Nephron (organoid): ENCODE measurements around the gene CACTIN.

Experiments
- H3K27ac Mint-ChIP-seq, 3 experiments: 2 replicates each; pipeline ENCODE4 v1.8.0; 2020; ENCODE audit warnings: mixed read lengths in 3 of 3, mild to moderate bottlenecking in 2 of 3, moderate library complexity in 1 of 3
- H3K27me3 Mint-ChIP-seq: 2 replicates; pipeline ENCODE4 v1.8.0; 2021; ENCODE audit warnings: low read depth, mild to moderate bottlenecking, moderate library complexity, mixed read lengths
- H3K36me3 Mint-ChIP-seq: 2 replicates; pipeline ENCODE4 v1.8.0; 2020; ENCODE audit warnings: low read depth, mixed read lengths
- H3K4me1 Mint-ChIP-seq: 2 replicates; pipeline ENCODE4 v1.8.0; 2020; ENCODE audit warnings: mixed read lengths
- H3K4me3 Mint-ChIP-seq, 3 experiments: 2 replicates each; pipeline ENCODE4 v1.8.0; 2020; ENCODE audit warnings: mild to moderate bottlenecking in 3 of 3, mixed read lengths in 3 of 3, moderate library complexity in 2 of 3
- H3K9me3 Mint-ChIP-seq: 2 replicates; pipeline ENCODE4 v1.8.0; 2020; ENCODE audit warnings: mixed read lengths
- TF ChIP-seq, protein P1 (sequence below), 3 experiments: fragments of 200-600 bp; sonication (generic); IDR thresholded peaks; one replicate each; pipeline ENCODE4 v1.5.0; 2021; ENCODE audit warnings: antibody characterized with exemption in 3 of 3; ENCODE audit not compliant: unreplicated experiment in 3 of 3

The CACTIN gene

DNA sequence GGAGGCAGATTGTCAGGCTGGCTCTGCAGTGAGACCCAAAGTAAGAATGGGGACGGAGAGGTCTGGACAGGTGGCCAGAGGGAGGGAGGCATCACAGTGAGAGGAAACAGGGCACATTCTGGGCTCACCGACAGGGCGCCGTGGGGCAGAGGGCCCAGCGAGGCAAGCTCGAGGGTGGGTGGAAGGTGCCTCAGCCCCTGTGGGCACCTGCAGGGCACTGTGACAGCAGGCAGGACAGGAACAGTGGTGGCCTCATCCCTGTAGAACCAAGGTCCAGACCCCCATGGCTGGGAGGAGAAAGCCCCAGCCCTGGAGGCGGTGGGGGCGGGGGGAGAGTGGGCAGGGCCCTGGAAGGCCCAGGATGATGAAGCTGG lies 46.0 kb upstream of the CACTIN start:
- H3K4me3 Mint-ChIP-seq: no peak overlapping the region
- TF ChIP-seq, protein P1, sequence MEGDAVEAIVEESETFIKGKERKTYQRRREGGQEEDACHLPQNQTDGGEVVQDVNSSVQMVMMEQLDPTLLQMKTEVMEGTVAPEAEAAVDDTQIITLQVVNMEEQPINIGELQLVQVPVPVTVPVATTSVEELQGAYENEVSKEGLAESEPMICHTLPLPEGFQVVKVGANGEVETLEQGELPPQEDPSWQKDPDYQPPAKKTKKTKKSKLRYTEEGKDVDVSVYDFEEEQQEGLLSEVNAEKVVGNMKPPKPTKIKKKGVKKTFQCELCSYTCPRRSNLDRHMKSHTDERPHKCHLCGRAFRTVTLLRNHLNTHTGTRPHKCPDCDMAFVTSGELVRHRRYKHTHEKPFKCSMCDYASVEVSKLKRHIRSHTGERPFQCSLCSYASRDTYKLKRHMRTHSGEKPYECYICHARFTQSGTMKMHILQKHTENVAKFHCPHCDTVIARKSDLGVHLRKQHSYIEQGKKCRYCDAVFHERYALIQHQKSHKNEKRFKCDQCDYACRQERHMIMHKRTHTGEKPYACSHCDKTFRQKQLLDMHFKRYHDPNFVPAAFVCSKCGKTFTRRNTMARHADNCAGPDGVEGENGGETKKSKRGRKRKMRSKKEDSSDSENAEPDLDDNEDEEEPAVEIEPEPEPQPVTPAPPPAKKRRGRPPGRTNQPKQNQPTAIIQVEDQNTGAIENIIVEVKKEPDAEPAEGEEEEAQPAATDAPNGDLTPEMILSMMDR (IDR thresholded peaks at IDR 0.05; ENCODE audit: unreplicated experiment in 3 of 3): no peak
- peaks cover 44% of the 10 kb centered on the region for H3K4me1 Mint-ChIP-seq
- no peaks in the 10 kb centered on the region for H3K9me3 Mint-ChIP-seq
- peak overlapping the region; percentile 55 to 87 (median 72) for H3K27ac Mint-ChIP-seq
- no peaks in the 10 kb centered on the region for H3K27me3 Mint-ChIP-seq
- peaks cover 4% of the 10 kb centered on the region for H3K36me3 Mint-ChIP-seq

DNA sequence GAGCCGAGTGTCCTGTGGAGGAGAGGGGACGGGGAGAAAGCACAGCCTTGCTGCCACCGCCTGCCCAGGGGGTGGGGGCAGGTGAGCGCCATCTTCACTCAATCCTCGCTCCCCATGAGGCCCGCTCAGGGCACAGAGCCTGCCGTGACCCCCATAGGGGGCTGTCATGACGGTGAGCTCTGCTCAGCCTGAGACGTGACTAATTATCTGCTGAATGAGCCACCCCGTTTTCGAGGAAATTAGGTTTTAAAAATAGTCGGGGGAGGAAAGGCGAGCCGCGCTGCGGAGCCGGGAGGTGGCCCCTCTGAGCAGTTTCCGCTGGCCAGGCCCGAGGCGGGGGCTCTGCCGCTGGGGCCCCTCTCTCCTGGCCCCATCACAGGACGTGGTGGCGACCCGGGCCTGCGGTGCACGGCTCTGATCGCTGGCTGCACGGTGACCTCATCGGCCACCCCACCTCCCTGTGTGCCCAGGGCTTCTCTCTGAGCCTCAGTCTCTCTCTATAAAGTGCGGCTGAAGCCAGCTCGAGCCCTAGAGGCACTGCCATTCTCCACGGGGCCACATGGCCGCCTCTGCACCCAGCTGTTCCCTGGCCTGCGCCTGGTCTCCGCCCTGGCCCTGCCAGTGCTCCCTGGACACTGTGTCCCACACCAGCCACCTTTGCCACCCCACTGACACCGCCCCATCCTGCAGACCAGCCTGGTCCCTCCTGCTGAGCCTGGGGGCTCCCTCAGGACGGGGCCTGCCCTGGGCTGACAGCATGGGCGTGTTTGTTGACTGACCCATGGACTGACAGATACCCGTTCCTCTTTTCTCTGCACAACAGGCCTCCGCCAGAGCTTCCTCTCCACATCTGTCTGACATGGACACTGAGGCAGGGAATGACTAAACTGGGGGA lies 45.3 kb upstream of the CACTIN start:
- TF ChIP-seq, protein P1 (IDR thresholded peaks at IDR 0.05; ENCODE audit: unreplicated experiment in 3 of 3): peak in 1 of 3 experiments; percentile 26
- Mint-ChIP-seq H3K27ac (peak overlapping the region; percentile 55 to 87 (median 72)), H3K9me3 (no peaks in the 10 kb centered on the region), H3K36me3 (peaks cover 4% of the 10 kb centered on the region), H3K4me3 (peak overlapping the region in 1 of 3 experiments; percentile 23), H3K4me1 (peaks cover 44% of the 10 kb centered on the region), H3K27me3 (no peaks in the 10 kb centered on the region)

DNA sequence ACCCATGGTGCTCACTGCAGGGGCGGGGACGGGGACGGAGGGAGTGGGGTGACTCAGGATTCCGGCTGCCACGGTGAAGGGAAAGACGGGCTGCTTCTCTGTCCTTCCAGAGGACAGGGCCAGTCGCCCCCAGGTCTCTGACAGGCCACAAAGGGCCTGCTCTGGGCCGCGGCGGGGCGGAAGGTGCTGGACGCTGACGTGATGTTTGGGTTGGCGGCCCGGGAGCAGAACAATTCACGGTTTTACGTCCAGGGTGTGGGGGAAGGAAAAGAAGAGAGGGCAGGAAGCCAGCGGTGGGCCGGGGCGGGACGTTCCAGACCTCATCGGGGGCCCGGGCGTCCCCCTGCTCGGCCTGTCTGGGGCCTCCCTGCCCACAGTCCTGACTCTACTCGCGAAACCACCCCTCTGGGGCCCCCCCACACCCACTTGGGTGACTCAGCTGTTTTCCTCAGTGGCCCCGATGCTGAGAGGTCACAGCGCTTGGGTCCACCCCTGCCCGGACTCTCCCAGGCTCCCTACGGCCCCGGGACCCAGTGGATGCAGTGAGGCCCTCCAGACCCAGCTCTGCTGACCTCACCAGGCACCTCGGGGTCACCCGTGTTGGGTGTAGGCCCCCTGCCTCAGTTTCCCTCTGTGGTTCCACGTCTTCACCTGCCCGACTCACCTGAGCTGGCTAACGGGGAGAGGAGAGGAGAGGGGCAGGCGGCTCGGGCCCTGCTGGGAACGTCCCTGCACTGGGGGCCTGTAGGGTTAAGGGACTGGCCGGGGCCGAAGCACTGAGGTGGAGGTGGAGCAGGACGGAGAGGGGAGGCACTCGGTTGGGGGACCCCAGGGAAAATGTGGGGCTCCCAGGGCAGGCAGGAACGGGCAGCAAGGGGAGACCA lies 44.4 kb upstream of the CACTIN start:
- TF ChIP-seq, protein P1 (IDR thresholded peaks at IDR 0.05; ENCODE audit: unreplicated experiment in 3 of 3): no peak
- peak overlapping the region; percentile 43 to 69 (median 68) for H3K4me3 Mint-ChIP-seq
- H3K4me1 Mint-ChIP-seq: peaks cover 50% of the 10 kb centered on the region
- H3K27ac Mint-ChIP-seq: peak overlapping the region; percentile 55 to 94 (median 87)
- peaks cover 4% of the 10 kb centered on the region for H3K36me3 Mint-ChIP-seq
- H3K9me3 Mint-ChIP-seq: no peaks in the 10 kb centered on the region
- no peaks in the 10 kb centered on the region for H3K27me3 Mint-ChIP-seq

DNA sequence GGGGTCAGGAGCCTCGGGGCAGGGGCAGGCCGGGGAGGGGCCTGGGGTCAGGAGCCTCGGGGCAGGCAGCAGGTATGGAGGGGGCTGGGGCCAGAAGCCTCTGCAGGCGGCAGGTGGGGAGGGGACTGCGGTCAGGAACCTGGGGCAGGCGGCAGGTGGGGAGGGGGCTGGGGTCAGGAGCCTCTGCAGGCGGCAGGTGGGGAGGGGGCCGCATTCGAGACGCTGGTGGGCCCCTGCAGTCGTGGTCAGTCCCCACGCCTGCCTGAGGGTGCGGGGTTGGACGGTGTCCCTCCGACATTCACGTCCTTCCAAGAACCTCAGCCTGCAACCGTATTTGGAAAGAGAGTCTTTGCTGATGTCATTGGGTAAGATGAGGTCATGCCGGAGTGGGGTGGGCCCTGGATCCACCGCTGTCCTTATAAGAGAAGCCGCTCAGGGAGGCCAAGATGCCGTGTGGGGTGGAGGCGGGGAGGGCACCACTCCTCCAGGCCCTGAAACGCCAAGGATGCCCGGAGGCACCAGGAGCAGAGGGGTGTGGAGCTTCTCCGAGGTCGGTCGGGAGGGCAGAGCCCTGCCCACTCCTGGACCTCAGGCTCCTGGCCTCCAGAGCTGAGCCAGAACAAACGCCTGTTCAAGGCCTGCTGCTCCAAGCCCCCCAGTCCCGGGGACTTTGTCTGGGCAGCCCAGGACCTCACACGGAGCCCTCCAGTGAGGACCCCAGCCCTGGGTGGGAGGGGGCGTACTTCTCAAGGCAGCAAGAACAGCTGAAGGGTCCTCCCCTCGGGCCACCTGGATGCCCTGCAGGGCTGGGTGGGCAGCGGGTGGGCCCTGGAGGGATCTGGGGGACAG lies 43.6 kb upstream of the CACTIN start:
- peaks cover 4% of the 10 kb centered on the region for H3K36me3 Mint-ChIP-seq
- no peaks in the 10 kb centered on the region for H3K27me3 Mint-ChIP-seq
- peak overlapping the region in 2 of 3 experiments; percentile 40 to 43 for H3K4me3 Mint-ChIP-seq
- no peaks in the 10 kb centered on the region for H3K9me3 Mint-ChIP-seq
- TF ChIP-seq, protein P1 (IDR thresholded peaks at IDR 0.05; ENCODE audit: unreplicated experiment in 3 of 3): no peak
- H3K27ac Mint-ChIP-seq: peak overlapping the region; percentile 15 to 94 (median 87)
- peaks cover 50% of the 10 kb centered on the region for H3K4me1 Mint-ChIP-seq

DNA sequence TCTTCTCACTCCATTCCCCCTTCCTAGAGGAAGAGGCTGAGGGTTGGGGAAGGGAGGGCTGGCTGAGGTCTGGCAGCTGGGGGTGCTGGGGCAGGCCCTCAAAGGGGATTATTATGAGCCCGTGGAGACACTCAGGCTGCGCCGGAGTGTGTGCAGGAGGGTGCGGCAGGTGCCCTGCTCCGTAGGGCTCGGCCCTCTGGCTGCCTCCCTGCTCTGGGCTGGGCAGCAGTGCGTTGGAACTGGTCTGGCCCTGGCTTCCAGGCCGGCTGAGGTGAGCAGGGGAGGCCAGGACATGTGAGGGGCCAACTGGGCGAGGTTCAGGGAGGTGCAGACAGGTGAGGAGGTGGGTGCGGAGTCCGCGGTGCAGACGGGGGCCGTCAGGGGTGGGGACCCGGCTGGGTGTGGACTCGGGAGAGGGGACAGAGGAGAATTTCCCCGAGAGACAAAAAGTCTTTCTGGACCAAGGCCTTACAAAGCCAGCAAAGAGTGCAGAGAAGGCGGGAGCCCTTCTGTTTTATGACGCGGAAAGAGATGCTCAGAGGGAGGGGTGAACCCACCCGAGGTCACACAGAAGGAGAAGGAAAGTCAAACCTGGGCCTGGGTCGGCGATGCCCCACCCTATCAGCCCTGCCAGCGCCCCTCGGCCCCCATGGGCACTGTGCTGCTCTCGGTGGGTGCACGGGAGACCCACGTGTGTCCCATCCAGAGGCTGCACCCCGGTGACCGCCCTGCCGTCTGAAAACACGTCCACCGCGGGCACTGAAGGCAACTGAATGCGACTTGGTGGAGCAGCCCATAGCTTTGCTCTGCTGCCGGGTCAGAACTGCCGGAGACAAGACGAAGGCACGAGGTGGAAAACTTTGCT lies 42.7 kb upstream of the CACTIN start:
- H3K4me1 Mint-ChIP-seq: peaks cover 43% of the 10 kb centered on the region
- TF ChIP-seq, protein P1 (IDR thresholded peaks at IDR 0.05; ENCODE audit: unreplicated experiment in 3 of 3): no peak
- H3K36me3 Mint-ChIP-seq: no peaks in the 10 kb centered on the region
- no peaks in the 10 kb centered on the region for H3K27me3 Mint-ChIP-seq
- H3K9me3 Mint-ChIP-seq: no peaks in the 10 kb centered on the region
- H3K27ac Mint-ChIP-seq: peak overlapping the region; percentile 15 to 87 (median 43)
- H3K4me3 Mint-ChIP-seq: peak overlapping the region in 1 of 3 experiments; percentile 40
